Activated CD8-positive, alpha-beta memory T cell treated with anti-CD3 and anti-CD28 coated beads for 36 hours (primary cell): ENCODE measurements around the gene SAFB2. TPM values are rescaled to one million over a fixed set of nuclear protein-coding genes. Genes with fewer than 3 reads are reported as not detected.

ENCODE experiments used
- CTCF ChIA-PET: fragments of 350-600 bp; sonication (Branson Sonifier 250); formaldehyde crosslinking; loops from one replicate; lab custom pipeline; 2021; ENCODE audit warnings: antibody characterized with exemption; lab: Charles Lee
- POLR2A ChIA-PET: fragments of 350-600 bp; sonication (Branson Sonifier 250); formaldehyde crosslinking; loops from one replicate; lab custom pipeline; 2021; ENCODE audit warnings: antibody characterized with exemption; lab: Charles Lee
- total RNA-seq, 2 experiments: library from RNA; stranded (reverse); gene quantifications; one replicate each; pipeline ENCODE4 v1.2.3, GENCODE V29; 2021

Gene SAFB2
- total RNA-seq = 10 to 100 TPM; 78.5 to 83.6 TPM

DNA sequence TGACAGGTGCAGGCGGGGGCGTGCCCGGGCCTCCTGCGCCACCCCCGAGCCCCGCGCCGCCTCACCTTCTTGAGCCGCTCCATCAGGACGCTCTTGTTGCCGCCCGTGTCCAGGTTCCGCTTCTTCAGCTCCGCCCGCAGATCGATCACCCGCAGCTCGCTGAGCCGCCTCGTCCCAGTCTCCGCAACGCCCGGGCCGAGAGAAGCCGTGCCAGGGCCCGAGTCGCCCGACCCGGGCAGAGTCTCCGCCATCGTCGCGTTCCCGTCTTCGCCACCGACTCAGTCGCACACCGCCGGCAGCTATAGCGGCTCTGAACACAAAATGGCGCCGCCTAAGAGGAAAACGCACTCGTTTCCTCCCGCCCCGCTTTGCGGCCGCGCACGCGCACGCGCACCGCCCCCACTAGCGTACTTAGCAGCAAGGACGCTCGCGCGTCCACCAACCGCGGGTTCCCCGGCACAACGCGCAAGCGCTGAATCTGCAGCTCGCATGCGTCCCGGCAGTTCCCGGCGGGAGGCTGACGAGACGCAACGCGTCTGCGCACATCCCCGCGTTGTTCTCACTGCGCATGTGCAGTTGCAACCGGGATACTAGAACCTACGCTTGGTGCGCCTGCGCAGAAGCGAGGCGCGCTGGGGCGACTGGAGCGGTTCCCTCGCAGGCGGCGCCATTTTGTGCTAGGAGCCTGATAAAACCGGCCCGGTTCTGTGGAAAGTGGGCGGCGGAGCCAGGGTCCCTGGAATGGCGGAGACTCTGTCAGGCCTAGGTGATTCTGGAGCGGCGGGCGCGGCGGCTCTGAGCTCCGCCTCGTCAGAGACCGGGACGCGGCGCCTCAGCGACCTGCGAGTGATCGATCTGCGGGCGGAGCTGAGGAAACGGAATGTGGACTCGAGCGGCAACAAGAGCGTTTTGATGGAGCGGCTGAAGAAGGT lies at the start of gene SAFB2, which contains the start of gene SAFB:
SAFB2 (minus strand) TSS at position 312 of the 932 bp plus-strand sequence; CDS start at position 251, 61 bp downstream.
SAFB (plus strand) TSS at position 619 of the 932 bp plus-strand sequence; CDS start at position 742, 123 bp downstream.
- ChIA-PET POLR2A (interaction anchor here (0.6 to 2.6 kb wide), 6 partner anchors 10 to 182 kb away, joined by 3 to 13 read pairs (median 3); partner anchors contain the start of genes CATSPERD and LONP1), CTCF (interaction anchor here (1.1 to 1.8 kb wide), 2 partner anchors 64 to 67 kb away, joined by 5 to 9 read pairs; no protein-coding TSS in a partner anchor)

DNA sequence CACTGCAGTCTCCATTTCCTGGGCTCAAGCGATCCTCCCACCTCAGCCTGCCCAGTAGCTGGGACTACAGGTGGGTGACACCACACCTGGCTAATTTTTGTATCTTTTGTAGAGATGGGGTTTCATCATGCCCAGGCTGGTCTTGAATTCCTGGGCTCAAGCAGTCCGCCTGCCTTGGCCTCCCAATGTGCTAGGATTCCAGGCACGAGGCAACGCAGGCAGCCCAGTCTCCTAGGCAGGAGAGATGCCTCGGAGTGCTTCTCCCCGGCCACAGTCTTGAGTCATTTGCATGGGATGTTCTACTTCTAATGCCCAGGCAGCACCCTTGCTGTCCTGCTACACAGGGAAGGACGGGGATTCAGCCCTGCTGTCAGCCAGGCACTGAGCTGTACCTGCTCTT lies 49.0 kb upstream of the SAFB2 start:
- ChIA-PET CTCF (no interaction called here), POLR2A (no interaction called here)

DNA sequence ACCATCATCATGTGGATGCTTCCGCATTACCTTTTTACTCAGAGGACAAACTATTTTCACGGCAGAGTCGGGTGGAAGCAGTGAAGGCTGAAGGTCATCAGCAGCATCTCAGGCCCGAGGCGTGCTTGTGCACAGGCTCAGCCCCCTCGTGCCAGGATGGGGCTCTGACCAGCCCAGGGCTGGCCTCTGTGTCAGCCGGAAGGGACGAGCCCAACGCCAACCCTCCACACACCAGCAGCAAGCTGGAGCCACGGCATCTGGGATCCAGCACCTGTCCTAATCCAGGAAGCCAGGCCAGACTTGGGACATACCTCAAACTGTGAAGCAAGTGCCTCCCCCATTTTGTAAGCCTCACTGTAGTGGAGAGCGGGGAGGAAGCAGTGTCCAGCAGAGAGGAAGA lies 46.6 kb upstream of the SAFB2 start:
- ChIA-PET POLR2A (no interaction called here), CTCF (interaction anchor here (1.5 kb wide), 1 partner anchor 51 kb away, joined by 3 read pairs; the partner anchor contains the start of gene CATSPERD)

DNA sequence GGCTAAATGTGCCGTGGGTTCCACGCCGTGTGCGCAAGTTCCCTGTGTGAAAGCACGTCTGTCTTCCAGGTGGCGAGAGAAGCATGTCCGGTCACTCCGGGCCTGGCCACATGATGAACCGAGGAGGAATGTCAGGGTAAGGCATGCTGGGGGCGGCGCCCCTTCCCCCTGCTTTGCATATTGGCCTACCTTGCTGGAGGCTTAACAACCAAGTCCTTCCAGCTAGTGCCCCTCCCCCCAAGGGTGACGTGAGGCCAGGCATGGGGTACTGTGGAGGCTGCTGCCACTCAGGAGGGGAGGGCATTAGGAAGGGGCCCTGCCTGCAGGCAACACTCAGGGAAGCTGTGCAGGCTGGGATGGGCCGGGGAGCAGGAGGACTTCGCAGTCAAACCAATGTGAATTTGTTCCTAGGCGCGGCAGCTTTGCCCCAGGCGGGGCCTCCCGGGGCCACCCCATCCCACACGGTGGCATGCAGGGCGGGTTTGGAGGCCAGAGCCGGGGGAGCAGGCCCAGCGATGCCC lies 45.2 kb upstream of the SAFB2 start:
- POLR2A ChIA-PET = no interaction called here
- CTCF ChIA-PET = no interaction called here

DNA sequence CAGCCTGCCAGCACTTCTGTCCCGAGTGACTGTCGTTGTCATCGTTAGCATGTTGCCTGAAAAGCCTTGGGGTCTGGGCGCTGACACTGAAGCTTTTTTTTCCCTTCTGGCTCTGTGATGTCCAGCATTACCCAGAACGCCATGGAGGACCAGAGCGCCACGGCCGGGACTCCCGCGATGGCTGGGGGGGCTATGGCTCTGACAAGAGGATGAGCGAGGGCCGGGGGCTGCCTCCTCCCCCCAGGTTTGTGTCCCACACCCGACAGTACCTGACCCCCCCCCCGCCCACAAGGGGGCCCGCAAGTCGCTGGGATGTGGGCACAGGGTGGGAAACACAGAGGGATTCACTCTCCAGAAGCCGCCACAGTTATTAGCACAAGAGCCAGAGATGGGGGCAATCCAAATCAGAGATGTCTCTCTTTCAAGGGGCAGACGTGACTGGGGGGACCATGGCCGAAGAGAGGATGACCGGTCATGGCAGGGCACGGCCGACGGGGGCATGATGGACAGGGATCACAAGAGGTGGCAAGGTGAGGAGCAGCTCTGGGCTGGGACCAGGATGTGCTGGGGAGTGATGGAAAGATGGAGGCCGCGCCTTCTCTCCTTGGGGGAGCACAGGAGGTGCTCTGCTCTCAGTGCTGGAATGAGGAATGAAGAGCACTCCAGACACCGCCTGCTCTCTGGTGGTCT lies 44.5 kb upstream of the SAFB2 start:
- ChIA-PET POLR2A (no interaction called here), CTCF (interaction anchor here (1.2 to 1.3 kb wide), 2 partner anchors 13 to 37 kb away, joined by 3 read pairs; no protein-coding TSS in a partner anchor)

DNA sequence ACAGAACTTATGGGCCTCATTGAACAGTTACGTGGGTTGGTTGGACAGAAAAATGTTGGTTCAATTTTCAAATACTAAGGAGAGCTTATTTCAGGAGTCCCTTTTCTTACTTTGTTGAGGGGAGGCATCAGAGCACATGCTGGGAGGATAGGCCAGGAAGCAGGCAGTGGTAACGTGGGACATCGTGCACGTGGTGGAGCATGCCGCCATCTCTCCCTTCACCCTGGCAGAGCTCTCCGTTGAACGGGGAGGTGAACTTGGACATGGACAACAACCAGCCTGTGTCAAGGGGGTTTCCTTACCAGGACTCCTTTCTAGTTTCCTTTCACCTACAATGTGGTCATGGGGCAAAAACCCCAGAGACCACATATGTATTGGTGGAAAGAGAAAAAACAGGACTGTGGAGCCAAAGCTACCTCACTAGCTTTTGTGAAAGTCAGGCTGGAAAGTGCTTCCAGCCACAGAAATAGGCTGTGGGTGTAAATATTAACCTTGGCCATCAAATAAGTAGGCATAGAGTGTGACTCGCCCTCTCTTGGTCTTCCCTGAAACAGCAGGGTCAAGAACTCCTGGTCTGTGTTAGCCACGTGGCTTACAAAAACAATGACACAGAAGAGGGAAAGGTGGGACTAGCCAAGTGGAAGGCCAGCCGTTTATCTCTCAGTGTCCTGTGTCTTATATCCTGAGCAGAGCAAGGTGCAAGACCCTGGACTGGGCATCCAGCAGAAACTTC lies 43.4 kb upstream of the SAFB2 start:
- POLR2A ChIA-PET = no interaction called here
- CTCF ChIA-PET = interaction anchor here (1.2 to 1.3 kb wide), 2 partner anchors 12 to 36 kb away, joined by 3 read pairs; no protein-coding TSS in a partner anchor

DNA sequence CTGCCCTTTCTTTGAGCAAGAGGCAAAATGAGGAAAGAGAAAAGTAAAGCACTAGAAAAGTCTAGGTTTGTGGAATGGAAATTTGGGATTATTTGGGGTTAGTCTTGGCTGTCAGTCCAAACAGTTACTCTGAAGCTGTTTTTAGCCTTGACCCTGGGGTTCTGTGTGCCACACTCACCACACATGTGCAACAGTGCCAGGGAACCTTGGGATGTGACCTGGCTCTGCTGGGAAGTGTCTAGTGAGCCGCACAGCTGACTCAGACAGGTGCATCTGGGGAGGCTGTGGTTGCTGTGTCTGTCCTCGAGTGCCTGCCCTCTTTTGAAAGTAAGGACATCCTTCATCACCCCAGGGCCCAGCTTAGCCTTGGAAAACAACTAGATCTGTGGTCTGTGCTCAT lies 41.9 kb upstream of the SAFB2 start:
- POLR2A ChIA-PET = no interaction called here

DNA sequence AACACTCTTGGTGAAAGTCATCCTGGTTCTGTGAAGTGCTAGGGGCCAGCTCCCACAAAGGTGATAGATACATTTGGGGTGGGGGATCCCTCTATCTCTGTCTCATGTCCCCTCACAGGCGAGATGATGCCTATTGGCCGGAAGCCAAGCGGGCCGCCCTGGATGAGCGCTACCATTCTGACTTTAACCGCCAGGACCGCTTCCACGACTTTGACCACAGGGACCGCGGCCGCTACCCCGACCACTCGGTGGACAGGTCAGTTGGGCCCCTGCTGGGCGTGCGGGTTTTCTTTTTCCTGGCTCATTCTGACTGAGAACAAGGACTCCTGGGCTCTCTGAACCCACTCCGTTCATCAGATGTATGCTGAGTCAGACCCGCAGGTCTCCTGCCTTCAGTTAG lies 41.3 kb upstream of the SAFB2 start:
- ChIA-PET CTCF (no interaction called here), POLR2A (no interaction called here)

More for the DNA sequence above, 41.9 kb upstream of the SAFB2 start:
- CTCF ChIA-PET = no interaction called here

DNA sequence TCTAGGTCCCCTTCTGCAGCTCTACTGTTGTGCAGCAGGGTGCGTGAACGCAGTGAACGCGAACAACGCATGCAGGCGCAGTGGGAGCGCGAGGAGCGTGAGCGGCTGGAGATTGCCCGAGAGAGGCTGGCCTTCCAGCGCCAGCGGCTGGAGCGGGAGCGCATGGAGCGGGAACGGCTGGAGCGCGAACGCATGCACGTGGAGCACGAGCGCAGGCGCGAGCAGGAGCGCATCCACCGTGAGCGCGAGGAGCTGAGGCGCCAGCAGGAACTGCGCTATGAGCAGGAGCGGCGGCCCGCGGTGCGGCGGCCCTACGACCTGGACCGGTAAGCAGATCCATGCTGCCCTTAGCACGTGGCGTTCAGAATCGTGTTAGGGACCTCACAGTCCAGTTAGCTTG lies 38.9 kb upstream of the SAFB2 start:
- ChIA-PET POLR2A (no interaction called here), CTCF (no interaction called here)

DNA sequence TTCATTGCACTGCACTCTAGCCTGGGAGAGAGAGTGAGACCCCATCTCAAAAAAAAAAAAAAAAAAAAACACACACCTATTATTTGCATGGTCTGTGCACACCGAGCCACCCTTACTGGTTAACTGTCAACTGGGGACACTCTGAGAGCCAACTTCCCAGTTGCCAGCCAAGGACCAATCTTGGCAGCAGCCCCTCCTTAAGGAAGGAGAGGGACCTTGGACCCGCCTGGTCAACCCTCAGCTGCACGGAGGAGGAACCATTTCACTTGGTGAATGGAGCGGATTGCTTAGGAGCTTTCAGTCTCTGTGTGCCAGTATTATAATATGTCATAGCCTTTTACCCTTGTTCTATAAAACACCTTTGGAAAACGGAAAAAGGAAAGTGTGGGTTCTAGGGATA lies 32.8 kb upstream of the SAFB2 start:
- POLR2A ChIA-PET = interaction anchor here (0.7 kb wide), 1 partner anchor 1520 kb away, joined by 6 read pairs; no protein-coding TSS in a partner anchor
- CTCF ChIA-PET = no interaction called here

DNA sequence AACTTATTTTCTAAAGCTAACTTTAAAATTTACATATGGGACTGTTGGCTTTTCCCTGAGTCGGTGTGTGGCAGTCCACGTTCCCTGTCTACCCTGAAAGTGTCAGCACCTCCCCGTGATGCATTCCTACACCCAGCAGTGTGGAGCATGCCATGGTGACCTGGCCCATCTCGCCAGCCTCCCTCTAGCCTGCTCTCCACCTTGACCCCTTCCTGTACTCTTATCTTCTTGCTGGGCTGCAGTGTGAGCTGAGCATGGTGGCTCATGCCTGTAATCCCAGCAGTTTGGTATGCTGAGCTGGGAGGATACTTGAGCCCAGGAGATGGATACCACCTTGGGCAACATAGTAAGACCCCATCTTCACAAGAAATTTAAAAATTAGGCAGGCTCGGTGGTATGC lies 32.4 kb upstream of the SAFB2 start:
- ChIA-PET POLR2A (interaction anchor here (0.7 kb wide), 1 partner anchor 1521 kb away, joined by 6 read pairs; no protein-coding TSS in a partner anchor), CTCF (interaction anchor here (0.8 kb wide), 1 partner anchor 10 kb away, joined by 3 read pairs; no protein-coding TSS in a partner anchor)

DNA sequence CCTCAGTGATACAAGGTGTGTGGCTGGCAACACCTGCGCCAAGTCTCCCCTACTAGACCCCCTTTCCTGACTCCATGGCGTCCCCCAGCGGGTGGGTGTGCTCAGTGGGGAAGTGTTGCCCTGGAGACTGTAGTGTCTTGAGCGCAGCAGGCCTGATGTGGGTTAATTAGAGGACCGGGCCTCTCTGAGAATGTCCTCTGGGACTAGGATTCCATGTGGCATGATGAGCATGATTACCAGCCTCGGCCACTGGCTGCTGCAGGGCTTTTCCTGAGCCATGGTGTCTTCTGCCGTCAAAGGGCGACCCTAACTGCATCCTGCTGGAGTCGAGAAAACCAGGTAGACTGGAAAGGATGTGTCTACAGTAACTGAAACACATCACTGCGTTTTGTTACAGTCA lies 29.7 kb upstream of the SAFB2 start:
- CTCF ChIA-PET = no interaction called here
- POLR2A ChIA-PET = no interaction called here

DNA sequence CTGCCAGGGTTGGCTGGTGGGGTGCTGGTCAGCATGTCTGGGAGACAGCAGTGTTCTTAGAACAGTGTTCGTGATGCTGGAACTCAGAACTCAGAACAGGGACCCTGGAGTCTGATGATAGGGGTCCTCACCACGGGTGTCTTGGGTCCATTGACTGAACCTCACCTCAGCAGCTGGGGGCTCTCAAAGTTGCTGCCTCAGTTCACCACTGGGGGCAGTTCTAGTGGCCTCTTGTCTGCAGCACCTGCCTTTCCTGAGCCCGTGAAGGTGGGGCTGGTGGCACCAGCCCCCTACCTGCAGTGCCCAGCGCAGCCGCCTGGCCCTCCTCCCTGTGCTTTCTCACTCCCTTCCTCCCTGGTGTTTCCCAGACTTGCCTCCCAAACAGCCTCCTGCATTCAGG lies 28.8 kb upstream of the SAFB2 start:
- POLR2A ChIA-PET = no interaction called here
- CTCF ChIA-PET = no interaction called here

DNA sequence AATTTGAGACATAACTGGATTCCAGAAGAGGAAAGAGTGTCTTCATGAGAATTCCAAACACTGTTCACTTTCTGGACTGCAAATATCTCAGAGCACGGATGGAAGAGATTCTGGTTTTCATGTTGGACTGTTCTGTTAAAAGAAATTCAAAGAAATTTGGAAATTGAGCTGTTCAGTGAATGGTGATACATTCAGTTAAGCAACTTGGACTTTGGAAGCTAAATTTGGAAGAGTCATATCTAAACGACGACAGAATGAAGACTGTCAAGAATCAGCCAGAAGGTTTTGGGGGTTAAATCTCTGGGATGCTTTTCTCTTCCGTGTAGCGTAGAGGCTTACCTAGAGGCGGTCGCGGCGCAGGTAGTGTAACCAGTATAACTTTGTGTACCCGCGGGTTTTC lies 25.9 kb upstream of the SAFB2 start:
- ChIA-PET POLR2A (no interaction called here), CTCF (no interaction called here)

DNA sequence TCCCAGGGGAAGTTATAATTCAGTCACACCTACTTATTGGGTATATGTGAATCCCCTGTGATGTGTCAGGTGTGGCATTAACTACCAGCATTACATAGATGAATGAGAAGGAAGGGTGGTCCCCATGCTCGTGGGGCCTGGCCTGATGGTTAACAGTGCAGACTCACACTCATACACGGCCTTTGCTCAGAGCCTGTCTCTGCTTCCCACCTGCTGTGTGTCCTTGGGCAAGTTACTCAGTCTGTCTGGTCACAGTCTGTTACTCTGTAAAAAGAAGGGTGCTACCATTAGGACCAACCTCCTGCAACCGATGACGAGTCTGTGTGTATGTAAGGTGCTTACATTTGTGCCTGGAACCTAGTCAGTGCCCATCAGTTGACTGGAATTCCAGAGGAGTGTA lies 24.1 kb upstream of the SAFB2 start:
- ChIA-PET POLR2A (no interaction called here), CTCF (no interaction called here)

DNA sequence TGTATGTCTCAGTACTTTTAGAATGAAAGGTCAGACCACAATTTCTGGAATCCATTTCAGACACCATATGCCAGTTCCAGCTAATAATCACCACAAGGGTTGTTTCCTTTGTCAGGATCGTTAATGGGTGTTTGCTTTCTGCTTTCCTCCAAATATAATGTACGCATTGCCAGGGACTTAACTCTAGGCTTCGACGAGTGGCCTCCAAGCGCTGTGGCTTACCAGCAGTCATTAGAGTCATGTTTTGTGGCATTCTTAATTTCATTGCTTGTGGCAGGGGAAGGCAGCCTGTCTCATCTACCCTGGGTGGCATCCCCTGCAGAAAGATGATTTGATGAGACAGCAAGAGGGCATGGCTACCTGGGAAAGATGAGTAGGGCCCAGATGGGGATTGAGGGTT lies 22.8 kb upstream of the SAFB2 start:
- CTCF ChIA-PET = interaction anchor here (0.6 kb wide), 2 partner anchors 9 to 1574 kb away, joined by 3 read pairs; no protein-coding TSS in a partner anchor
- POLR2A ChIA-PET = no interaction called here

DNA sequence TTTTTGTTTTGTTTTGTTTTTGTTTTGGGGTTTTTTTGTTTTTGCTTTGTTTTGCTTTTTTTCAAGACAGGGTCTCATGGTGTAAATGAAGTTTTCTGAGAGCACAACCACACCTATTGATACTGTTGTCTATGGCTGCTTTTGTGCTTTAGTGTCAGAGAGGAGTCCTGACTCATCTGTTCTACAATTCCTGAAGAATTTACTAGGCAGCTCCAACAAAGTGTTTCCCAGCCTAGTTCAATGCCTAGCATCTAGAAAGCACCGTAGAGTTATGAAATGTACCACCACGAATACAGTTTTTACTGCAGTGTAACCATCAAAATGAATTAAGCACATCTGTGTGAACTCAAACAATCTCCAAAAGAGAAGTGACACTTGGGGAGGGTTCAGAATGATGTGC lies 21.5 kb upstream of the SAFB2 start:
- POLR2A ChIA-PET = no interaction called here
- CTCF ChIA-PET = no interaction called here

DNA sequence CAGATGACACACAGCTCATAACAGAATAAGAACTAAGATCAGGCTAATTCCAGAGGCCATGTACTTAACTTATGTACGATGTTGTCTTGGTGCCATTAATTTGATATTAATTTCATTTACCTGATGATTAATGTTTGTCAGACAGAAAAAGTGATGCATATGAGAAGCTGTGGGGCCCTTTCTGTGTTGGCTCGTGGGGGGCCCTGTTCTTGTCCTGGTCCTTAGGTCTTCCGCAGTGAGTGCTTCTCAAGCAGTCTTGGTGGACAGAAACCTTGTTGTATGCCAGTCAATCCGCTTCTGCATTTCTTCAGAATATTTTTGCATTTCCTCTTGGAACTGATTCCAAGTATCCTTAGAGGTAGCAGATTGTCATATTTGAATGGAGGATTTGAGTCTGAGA lies 20.5 kb upstream of the SAFB2 start:
- CTCF ChIA-PET = no interaction called here
- POLR2A ChIA-PET = interaction anchor here (0.7 kb wide), 1 partner anchor 25 kb away, joined by 10 read pairs; no protein-coding TSS in a partner anchor

DNA sequence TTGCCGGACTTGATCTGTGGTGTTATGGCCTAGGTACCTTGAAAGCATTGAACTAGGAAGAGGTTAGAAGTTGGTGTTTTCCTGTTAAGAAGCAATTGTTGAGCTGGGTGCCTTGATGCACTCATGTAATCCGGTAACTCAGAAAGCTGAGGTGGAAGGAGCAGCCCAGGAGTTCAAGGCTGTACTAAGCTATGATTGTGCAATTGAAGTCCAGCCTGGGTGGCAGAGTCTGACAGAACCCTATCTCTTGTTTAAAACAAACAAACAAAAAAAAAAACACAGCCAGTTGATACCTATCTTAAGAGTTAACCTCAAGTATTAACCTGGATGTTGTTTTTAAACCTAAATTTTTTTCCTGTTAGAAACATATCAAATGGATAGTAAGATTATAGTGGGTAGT lies 19.6 kb upstream of the SAFB2 start:
- ChIA-PET CTCF (no interaction called here), POLR2A (no interaction called here)
